Loucy (cell line): ENCODE measurements around the gene MRM2.

Source experiments
- H2AFZ ChIP-seq: fragments of 200-600 bp; sonication (generic); 2 replicates; pipeline ENCODE4 v1.6.0; 2016; ENCODE audit warnings: antibody characterized with exemption, mild to moderate bottlenecking, low read length, moderate library complexity
- H3F3A ChIP-seq: fragments of 200-600 bp; 2 replicates; pipeline ENCODE4 v1.6.0; 2016; ENCODE audit warnings: antibody characterized with exemption, low read depth, mild to moderate bottlenecking
- H3K27me3 ChIP-seq: fragments of 200-600 bp; sonication (generic); 2 replicates; pipeline ENCODE4 v1.6.1; 2014; ENCODE audit warnings: low read length, mild to moderate bottlenecking; ENCODE audit not compliant: insufficient read depth, poor library complexity, severe bottlenecking
- H3K36me3 ChIP-seq: fragments of 200-600 bp; sonication (generic); 2 replicates; pipeline ENCODE4 v1.6.1; 2016; ENCODE audit warnings: low read length; ENCODE audit not compliant: insufficient read depth
- H3K4me1 ChIP-seq: fragments of 200-600 bp; sonication (generic); 2 replicates; pipeline ENCODE4 v1.5.1; 2014; ENCODE audit warnings: low read length, mild to moderate bottlenecking; ENCODE audit not compliant: insufficient read depth, poor library complexity, severe bottlenecking
- H3K4me2 ChIP-seq: fragments of 200-600 bp; sonication (generic); 2 replicates; pipeline ENCODE4 v1.6.0; 2014; ENCODE audit warnings: antibody characterized with exemption, low read length, low read depth, mild to moderate bottlenecking; ENCODE audit not compliant: poor library complexity, severe bottlenecking
- H3K4me3 ChIP-seq: fragments of 200-600 bp; sonication (generic); 2 replicates; pipeline ENCODE4 v1.5.1; 2014; ENCODE audit warnings: low read length, mild to moderate bottlenecking, mixed read lengths; ENCODE audit not compliant: poor library complexity, severe bottlenecking
- H3K79me2 ChIP-seq: fragments of 200-600 bp; sonication (generic); 2 replicates; pipeline ENCODE4 v1.6.1; 2014; ENCODE audit warnings: low read length; ENCODE audit not compliant: insufficient read depth
- H3K9ac ChIP-seq: fragments of 200-600 bp; sonication (generic); 2 replicates; pipeline ENCODE4 v1.6.0; 2014; ENCODE audit warnings: mild to moderate bottlenecking, low read depth, low read length, moderate library complexity; ENCODE audit not compliant: poor library complexity, severe bottlenecking
- H3K9me2 ChIP-seq: fragments of 200-600 bp; sonication (generic); replicated peaks from 2 replicates; pipeline ENCODE4 v1.6.1; 2016; ENCODE audit warnings: low read depth, low read length, mixed read lengths
- H3K9me3 ChIP-seq: fragments of 200-600 bp; sonication (generic); 2 replicates; pipeline ENCODE4 v1.6.1; 2014; ENCODE audit warnings: mild to moderate bottlenecking, antibody characterized with exemption, low read length, low read depth; ENCODE audit not compliant: insufficient read depth
- H4K20me1 ChIP-seq: fragments of 200-600 bp; sonication (generic); 2 replicates; pipeline ENCODE4 v1.6.0; 2014; ENCODE audit warnings: antibody characterized with exemption, low read length, mild to moderate bottlenecking; ENCODE audit not compliant: insufficient read depth, poor library complexity, severe bottlenecking
- EZH2phosphoT487 ChIP-seq: fragments of 200-600 bp; IDR thresholded peaks from 2 replicates; pipeline ENCODE4 v1.6.1; 2018; ENCODE audit warnings: antibody characterized with exemption, mild to moderate bottlenecking, moderate library complexity, borderline replicate concordance
- TF ChIP-seq, protein P1 (sequence below): fragments of 200-600 bp; sonication (generic); conservative IDR thresholded peaks from 2 replicates; pipeline ENCODE4 v1.5.1; 2014; ENCODE audit warnings: mild to moderate bottlenecking, antibody characterized with exemption, low read length

The MRM2 gene

DNA sequence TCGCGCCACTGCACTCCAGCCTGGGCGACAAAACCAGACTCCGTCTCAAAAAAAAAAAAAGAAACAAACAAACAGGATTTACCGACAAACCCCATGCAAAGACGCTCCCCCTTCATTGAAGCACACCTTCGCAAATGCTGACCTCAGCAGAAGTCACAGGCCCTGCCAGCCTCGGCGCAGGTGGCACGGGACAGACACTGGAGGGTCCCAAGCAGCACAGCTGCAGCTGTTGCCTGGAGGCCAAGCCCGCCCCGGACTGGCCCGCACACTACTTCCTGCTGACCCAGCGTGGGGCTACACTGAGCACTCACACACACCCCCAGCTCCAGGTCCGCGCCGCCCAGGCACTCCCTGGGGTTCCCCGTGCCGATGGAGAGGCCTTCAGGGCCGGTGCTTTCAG lies 41.1 kb upstream of the MRM2 start:
- H3K79me2 ChIP-seq, result no peaks in the 10 kb centered on the region
- peaks cover 9% of the 10 kb centered on the region for H3K4me1 ChIP-seq
- no peak overlapping the region for H3K4me3 ChIP-seq
- TF ChIP-seq EZH2phosphoT487, result no peak
- TF ChIP-seq, protein P1, sequence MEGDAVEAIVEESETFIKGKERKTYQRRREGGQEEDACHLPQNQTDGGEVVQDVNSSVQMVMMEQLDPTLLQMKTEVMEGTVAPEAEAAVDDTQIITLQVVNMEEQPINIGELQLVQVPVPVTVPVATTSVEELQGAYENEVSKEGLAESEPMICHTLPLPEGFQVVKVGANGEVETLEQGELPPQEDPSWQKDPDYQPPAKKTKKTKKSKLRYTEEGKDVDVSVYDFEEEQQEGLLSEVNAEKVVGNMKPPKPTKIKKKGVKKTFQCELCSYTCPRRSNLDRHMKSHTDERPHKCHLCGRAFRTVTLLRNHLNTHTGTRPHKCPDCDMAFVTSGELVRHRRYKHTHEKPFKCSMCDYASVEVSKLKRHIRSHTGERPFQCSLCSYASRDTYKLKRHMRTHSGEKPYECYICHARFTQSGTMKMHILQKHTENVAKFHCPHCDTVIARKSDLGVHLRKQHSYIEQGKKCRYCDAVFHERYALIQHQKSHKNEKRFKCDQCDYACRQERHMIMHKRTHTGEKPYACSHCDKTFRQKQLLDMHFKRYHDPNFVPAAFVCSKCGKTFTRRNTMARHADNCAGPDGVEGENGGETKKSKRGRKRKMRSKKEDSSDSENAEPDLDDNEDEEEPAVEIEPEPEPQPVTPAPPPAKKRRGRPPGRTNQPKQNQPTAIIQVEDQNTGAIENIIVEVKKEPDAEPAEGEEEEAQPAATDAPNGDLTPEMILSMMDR, result no peak
- no peak overlapping the region for H2AFZ ChIP-seq
- H4K20me1 ChIP-seq, result no peaks in the 10 kb centered on the region
- H3F3A ChIP-seq, result no peaks in the 10 kb centered on the region
- H3K36me3 ChIP-seq, result no peaks in the 10 kb centered on the region
- H3K27me3 ChIP-seq, result no peaks in the 10 kb centered on the region
- H3K9me2 ChIP-seq, result no peaks in the 10 kb centered on the region
- H3K4me2 ChIP-seq, result no peak overlapping the region
- no peak overlapping the region for H3K9ac ChIP-seq
- H3K9me3 ChIP-seq, result no peaks in the 10 kb centered on the region

DNA sequence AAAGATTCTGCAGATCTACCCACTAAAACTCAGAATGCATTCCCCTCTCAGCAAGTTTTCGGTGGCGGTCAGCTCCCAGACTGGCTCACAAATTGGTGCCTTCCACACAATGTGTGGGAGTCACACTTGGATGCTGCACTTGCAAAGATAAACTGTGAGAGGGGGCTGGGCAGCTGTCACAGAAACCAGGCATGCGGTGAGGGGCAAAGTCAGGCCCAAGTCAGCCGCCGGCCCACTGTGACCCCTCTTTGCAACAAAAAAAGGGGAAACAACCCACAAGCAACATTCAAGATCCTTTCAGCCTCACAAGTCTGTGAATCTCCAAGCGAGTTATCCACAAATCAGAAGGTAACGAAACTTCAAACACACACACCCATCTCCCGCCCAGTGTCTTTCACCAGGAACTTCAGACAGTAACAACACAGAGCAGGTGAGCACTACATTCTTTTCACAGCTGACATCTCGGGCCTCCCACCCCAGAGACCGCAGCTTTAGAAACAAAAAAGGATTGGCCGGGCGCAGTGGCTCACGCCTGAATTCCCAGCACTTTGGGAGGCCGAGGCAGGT lies 40.3 kb upstream of the MRM2 start:
- H3K9ac ChIP-seq, result no peak overlapping the region
- H3K27me3 ChIP-seq, result no peaks in the 10 kb centered on the region
- no peaks in the 10 kb centered on the region for H3K9me2 ChIP-seq
- H3K79me2 ChIP-seq, result no peaks in the 10 kb centered on the region
- H2AFZ ChIP-seq, result no peak overlapping the region
- H3F3A ChIP-seq, result no peaks in the 10 kb centered on the region
- H3K4me3 ChIP-seq, result no peak overlapping the region
- H3K4me1 ChIP-seq, result peaks cover 9% of the 10 kb centered on the region
- no peak overlapping the region for H3K4me2 ChIP-seq
- no peaks in the 10 kb centered on the region for H3K9me3 ChIP-seq
- no peaks in the 10 kb centered on the region for H4K20me1 ChIP-seq
- no peaks in the 10 kb centered on the region; the same call in 1 of the 2 replicates for H3K36me3 ChIP-seq
- TF ChIP-seq EZH2phosphoT487, result no peak
- TF ChIP-seq, protein P1, result no peak

DNA sequence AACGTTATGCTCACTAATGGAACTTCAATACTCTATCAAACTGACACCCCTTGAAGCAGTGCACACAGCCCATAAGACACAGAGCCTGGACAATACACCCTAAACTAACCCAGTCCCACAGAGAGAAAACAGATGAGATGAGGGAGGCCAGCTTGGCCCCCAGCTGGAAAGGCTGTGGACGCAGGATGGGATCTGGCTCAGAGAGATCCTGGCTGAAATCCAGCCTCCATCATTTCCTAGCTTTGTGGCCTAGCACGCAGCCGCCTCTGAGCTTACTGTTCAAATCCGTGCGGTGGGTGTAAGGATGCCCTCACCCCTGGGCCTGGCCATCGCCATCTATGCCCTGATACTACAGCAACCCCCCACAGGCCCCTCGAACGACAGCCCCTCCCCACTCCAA lies 39.5 kb upstream of the MRM2 start:
- Histone ChIP-seq H4K20me1 (no peaks in the 10 kb centered on the region), H2AFZ (no peak overlapping the region), H3K4me1 (peaks cover 9% of the 10 kb centered on the region), H3K27me3 (no peaks in the 10 kb centered on the region), H3K4me3 (no peak overlapping the region), H3K79me2 (no peaks in the 10 kb centered on the region), H3K9ac (no peak overlapping the region), H3K4me2 (no peak overlapping the region), H3K9me3 (no peaks in the 10 kb centered on the region), H3K9me2 (no peaks in the 10 kb centered on the region), H3F3A (no peaks in the 10 kb centered on the region), H3K36me3 (peaks cover 4% of the 10 kb centered on the region; the same call in 1 of the 2 replicates)
- no peak for TF ChIP-seq EZH2phosphoT487
- TF ChIP-seq, protein P1, result no peak
